ENCODE results near the gene CEP72.

- TF ChIP-seq CTCF (optimal IDR thresholded peaks at IDR 0.05 in 1 of 3, IDR thresholded peaks at IDR 0.05 in 1 of 3, conservative IDR thresholded peaks at IDR 0.05 in 1 of 3; ENCODE audit: extremely low read depth in 1 of 3, insufficient read depth in 2 of 3, low read length in 3 of 3) (no peak), EZH2 (IDR thresholded peaks at IDR 0.05; ENCODE audit: low read length) (no peak)
These were observed 12.8 kb downstream of the CEP72 start for GRCh38 chr5:624951-625230.

Data from keratinocyte (primary cell).